Stimulated activated CD4-positive, alpha-beta T cell treated with anti-CD3 and anti-CD28 coated beads, Interleukin-4, amount 100 ng/mL, for 4 hours (primary cell): Measurements from ENCODE around the gene TTC29.
"Not testable (repeated sequence)": the region's sequence is repeated elsewhere in the genome, so short reads cannot be mapped to it uniquely, and the experiment has no call there.

Experiments
- DNase-seq, 2 experiments: peaks; one replicate each; pipeline ENCODE4 v3.0.0-alpha.2; 2020

The TTC29 gene

GRCh38 chr4:146855761-146856160 is 89.9 kb downstream of the TTC29 start:
- no peak for DNase-seq

- no peak for DNase-seq
Measured at GRCh38 chr4:146852360-146852759, 93.3 kb downstream of the TTC29 start.

GRCh38 chr4:146847345-146847744 is 98.3 kb downstream of the TTC29 start:
- DNase-seq: no peak

DNA sequence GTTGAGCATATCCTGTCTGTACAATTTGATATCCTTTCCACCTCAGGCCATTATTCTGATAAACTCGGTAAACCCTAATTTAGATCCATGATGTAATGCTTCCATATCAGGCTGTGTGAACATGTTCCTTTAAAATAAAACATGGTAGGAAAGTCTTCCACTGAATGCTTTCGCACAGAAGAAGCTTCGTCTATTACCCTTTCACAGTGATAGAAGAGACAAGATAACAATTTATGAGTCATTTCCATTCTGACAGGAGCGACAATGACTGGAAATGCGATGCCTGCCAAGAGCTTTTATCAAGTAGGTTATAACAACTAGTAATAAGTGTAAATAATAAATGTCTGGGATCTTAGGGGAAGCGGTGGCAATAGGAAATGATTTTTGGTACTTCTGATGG is 98.8 kb downstream of the TTC29 start:
- no peak for DNase-seq

GRCh38 chr4:146844761-146845160 is 100.9 kb downstream of the TTC29 start:
- no peak for DNase-seq

- no peak for DNase-seq
Measured at GRCh38 chr4:146842876-146843275, 102.8 kb downstream of the TTC29 start.

GRCh38 chr4:146840731-146841130 is 104.9 kb downstream of the TTC29 start:
- DNase-seq: no peak

GRCh38 chr4:146835096-146835495 is 110.6 kb downstream of the TTC29 start:
- no peak for DNase-seq

- no peak for DNase-seq
Measured at GRCh38 chr4:146834263-146835034, 111.2 kb downstream of the TTC29 start.

GRCh38 chr4:146833530-146833929 is 112.1 kb downstream of the TTC29 start:
- DNase-seq: no peak

DNA sequence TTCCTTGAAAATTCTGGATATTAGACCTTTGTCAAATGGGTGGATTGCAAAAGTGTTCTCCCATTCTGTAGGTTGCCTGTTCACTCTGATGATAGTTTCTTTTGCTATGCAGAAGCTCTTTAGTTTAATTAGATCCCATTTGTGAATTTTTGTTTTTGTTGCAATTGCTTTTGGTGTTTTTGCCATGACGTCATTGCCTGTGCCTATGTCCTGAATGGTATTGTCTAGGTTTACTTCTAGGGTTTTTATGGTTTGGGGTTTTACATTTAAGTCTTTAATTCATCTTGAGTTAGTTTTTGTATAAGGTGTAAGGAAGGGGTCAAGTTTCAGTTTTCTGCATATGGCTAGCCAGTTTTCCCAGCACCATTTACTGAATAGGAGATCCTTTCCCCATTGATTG is 122.7 kb downstream of the TTC29 start:
- DNase-seq: not testable (repeated sequence)

DNA sequence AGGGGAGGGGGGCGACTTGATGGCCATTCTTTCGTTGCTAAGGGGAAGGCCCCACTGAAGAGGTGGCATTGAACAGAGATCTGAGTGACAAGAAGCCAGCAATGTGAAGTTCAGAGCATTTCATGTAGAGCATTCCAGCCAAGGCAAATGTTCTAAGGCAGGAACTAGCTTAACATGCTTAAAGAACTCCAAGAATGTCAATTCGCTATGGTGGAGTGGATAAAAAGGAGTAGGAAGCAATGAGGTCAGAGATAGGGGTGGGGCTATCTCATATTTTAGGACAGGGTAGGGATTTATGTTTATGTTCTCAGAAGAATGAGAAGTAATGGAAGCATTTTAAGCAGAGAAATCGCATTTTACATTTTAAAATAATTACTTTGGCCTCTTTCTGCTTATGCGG is 130.9 kb downstream of the TTC29 start:
- DNase-seq: no peak

DNA sequence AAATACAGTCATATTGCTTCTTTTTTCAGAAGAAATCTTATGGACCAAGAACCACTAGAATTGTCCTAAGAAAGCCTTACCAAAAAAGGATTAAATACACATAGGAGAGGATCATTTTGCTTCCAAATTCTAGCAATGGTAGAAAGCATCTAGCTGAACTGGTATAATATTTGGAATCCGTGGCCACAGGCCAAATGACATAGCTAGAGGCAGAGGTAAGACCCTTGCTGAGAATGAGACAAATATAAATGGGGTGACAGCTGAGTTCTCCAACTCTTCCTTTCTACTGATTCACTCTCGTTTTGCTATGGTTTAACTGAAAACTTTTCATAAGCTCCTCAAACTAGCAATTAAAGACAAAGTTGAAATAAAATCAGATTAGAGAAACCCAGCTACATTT is 150.0 kb downstream of the TTC29 start:
- DNase-seq: no peak

GRCh38 chr4:146793727-146794126 is 151.9 kb downstream of the TTC29 start:
- DNase-seq: no peak

DNA sequence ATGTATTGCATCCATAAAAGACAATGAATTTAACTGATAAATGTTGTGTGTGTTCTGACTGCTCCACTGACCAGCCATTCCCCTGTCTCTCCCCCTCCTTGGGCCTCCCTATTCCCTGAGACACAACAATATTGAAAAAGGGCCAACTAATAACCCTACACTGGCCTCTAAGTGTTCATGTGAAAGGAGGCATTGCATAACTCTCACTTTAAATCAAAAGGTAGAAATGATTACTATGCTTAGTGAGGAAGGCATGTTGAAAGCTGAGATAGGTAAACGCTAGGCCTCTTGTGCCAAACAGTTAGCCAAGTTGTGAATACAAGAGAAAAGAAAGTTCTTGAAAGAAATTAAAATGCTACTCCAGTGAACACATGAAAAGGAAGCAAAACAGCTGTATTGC is 154.2 kb downstream of the TTC29 start:
- no peak for DNase-seq

- DNase-seq: no peak
Measured at GRCh38 chr4:146790515-146790914, 155.1 kb downstream of the TTC29 start.

GRCh38 chr4:146787731-146788130 is 157.9 kb downstream of the TTC29 start:
- DNase-seq: no peak

DNA sequence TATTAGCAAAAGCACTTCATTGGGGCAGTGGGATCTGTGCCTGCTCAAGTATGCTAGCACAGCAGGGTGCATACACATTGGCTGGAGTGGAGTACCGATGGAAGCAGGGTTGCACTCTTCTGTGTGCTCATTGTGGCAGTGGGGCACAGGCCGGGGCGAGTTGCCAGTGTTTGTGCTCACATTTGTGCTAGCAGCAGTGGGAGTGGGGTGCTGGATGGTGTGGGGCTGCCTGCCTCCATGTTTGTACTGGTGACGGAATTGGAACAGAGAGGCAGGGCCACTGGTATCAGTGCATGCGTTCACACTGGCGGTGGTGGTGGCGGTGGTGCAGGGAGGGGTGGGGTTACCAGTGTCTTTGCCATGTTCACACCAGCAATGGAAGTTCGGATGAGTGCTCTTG is 169.0 kb downstream of the TTC29 start:
- DNase-seq: no peak

DNA sequence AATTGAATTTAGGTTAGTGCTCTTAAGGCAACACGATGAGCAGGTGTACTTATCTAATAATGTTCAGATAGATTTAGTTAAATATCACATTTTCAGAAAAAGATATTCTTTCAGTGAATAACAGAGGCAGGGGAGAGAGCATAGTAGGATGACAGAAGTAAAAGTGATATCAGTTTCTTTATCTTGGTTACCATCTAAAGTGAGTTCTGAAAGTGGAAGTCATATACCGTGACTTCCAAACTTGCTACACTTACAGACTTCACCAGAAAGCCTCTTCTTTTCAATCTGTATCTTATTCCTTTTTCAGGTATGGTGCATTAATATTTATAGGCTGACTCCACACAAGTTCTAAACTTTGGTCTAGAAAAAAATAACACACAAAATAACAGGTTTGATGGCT is 182.1 kb downstream of the TTC29 start:
- DNase-seq: no peak

GRCh38 chr4:146762016-146762415 is 183.6 kb downstream of the TTC29 start:
- no peak for DNase-seq

- DNase-seq: no peak
Measured at GRCh38 chr4:146742416-146742815, 203.2 kb downstream of the TTC29 start.

DNA sequence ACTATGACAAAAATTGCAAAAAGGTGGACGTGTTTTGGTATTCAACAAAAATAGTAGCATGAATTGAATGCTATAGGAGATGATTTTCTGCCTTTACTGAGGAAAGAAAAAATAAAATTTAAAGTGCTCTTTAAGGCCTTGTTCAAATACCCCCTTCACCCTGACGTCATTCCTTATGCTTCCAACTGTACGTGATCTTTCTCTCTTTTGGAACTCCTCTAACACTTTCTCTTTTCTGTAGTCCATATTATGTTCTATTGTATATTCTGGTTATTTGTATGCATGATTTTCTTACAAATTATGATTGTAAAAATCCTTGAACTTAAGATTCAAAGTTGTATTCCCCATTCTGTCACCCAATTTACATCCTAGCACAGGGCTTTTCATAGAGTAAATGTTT is 206.5 kb downstream of the TTC29 start:
- DNase-seq: no peak

DNA sequence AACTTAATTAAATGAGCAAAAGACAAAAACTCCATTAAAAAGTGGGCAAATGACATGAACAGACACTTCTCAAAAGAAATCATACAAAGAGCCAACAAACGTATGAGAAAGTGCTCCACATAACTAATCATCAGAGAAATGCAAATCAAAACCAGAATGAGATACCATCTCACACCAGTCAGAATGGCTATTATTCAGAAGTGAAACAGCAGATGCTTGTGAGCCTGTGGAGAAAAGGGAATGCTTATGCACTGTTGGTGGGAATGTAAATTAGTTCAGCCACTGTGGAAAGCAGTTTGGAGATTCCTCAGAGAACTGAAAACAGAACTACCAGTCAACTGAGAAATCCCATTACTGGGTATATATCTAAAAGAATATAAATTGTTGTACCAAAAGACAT is 222.1 kb downstream of the TTC29 start:
- not testable (repeated sequence) for DNase-seq

DNA sequence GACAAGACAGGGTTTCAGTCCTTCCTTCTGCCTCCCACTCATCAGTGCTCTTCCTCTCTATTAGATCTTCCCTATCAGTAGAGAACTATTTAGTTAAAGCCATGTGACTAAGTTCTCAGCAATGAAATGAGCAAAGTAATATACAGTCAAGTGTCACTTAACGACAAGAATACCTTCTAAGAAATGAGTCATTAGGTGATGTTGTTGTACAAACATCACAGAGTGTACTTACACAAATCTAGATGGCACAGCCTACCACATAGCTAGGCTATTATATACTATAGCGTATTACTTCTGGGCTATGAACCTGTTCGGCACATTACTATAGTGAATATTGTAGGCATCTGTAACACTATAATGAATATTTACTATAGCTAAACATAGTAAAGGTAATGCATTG is 235.7 kb downstream of the TTC29 start:
- DNase-seq: no peak

GRCh38 chr4:146699910-146700309 is 245.8 kb downstream of the TTC29 start:
- no peak for DNase-seq
